HepG2 (cell line): Measurements from ENCODE around the gene AGRN. TPM values are rescaled to one million over a fixed set of nuclear protein-coding genes. Genes with fewer than 3 reads are reported as not detected.
A peak's percentile ranks its signal among the peaks of the same experiment; 100 is the strongest.

Experiments used
- AGO2 ChIP-seq: fragments of 200-400 bp; formaldehyde crosslinking; optimal IDR thresholded peaks from 2 replicates; pipeline ENCODE3; 2017; ENCODE audit warnings: mild to moderate bottlenecking, low read depth, low read length, moderate library complexity
- ATF1 ChIP-seq: IDR thresholded peaks from 2 replicates; pipeline ENCODE4 v1.6.1; 2016; ENCODE audit warnings: mild to moderate bottlenecking, control low read depth
- CSRNP1 ChIP-seq: sonication (generic); formaldehyde crosslinking; IDR thresholded peaks from 2 replicates; pipeline ENCODE4 v1.8.1; 2023; ENCODE audit warnings: mild to moderate bottlenecking, missing genetic modification reagents
- CTCF ChIP-seq: sonication (generic); formaldehyde crosslinking; IDR thresholded peaks from 2 replicates; pipeline ENCODE4 v1.5.0; 2020; ENCODE audit warnings: mild to moderate bottlenecking, missing genetic modification reagents, moderate library complexity
- FOSL2 ChIP-seq: sonication (generic); formaldehyde crosslinking; IDR thresholded peaks from 2 replicates; pipeline ENCODE4 v1.4.0; 2020; ENCODE audit warnings: missing genetic modification reagents
- FOXK1 ChIP-seq: sonication (generic); formaldehyde crosslinking; IDR thresholded peaks from 2 replicates; pipeline ENCODE4 v1.4.0; 2020; ENCODE audit warnings: low read depth, missing genetic modification reagents, borderline replicate concordance
- GFI1 ChIP-seq: sonication (generic); formaldehyde crosslinking; IDR thresholded peaks from 2 replicates; pipeline ENCODE4 v1.5.0; 2020; ENCODE audit warnings: missing genetic modification reagents, mild to moderate bottlenecking, borderline replicate concordance
- HBP1 ChIP-seq: IDR thresholded peaks from 2 replicates; pipeline ENCODE4 v1.6.1; 2016; ENCODE audit warnings: low read depth, control low read depth
- HDAC1 ChIP-seq: sonication (generic); formaldehyde crosslinking; IDR thresholded peaks from 2 replicates; pipeline ENCODE4 v1.5.1; 2020; ENCODE audit warnings: mild to moderate bottlenecking, missing genetic modification reagents
- HNRNPK ChIP-seq: fragments of 200-400 bp; formaldehyde crosslinking; IDR thresholded peaks from 2 replicates; pipeline ENCODE4 v1.6.1; 2018; ENCODE audit warnings: low read length, low read depth, moderate library complexity, mild to moderate bottlenecking; ENCODE audit not compliant: poor library complexity, severe bottlenecking
- HNRNPL ChIP-seq: fragments of 200-400 bp; formaldehyde crosslinking; IDR thresholded peaks from 2 replicates; pipeline ENCODE4 v1.6.1; 2017; ENCODE audit warnings: mild to moderate bottlenecking, low read depth, low read length
- MIER2 ChIP-seq: IDR thresholded peaks from 2 replicates; pipeline ENCODE4 v1.6.1; 2016; ENCODE audit warnings: missing biosample characterization, missing genetic modification reagents
- MTA3 ChIP-seq: sonication (generic); formaldehyde crosslinking; IDR thresholded peaks from 2 replicates; pipeline ENCODE4 v1.4.0; 2020; ENCODE audit warnings: missing genetic modification reagents
- NFKBIZ ChIP-seq: IDR thresholded peaks from 2 replicates; pipeline ENCODE4 v1.6.1; 2018; ENCODE audit warnings: missing genetic modification reagents, missing compliant biosample characterization
- PCBP1 ChIP-seq: fragments of 200-400 bp; formaldehyde crosslinking; IDR thresholded peaks from 2 replicates; pipeline ENCODE4 v1.6.1; 2017; ENCODE audit warnings: mild to moderate bottlenecking, low read depth, low read length, borderline replicate concordance
- THAP8 ChIP-seq: sonication (generic); formaldehyde crosslinking; IDR thresholded peaks from 2 replicates; pipeline ENCODE4 v1.5.1; 2020; ENCODE audit warnings: missing genetic modification reagents, mild to moderate bottlenecking, borderline replicate concordance
- ZC3H4 ChIP-seq: sonication (generic); formaldehyde crosslinking; IDR thresholded peaks from 2 replicates; pipeline ENCODE4 v1.4.0; 2020; ENCODE audit warnings: missing genetic modification reagents, borderline replicate concordance
- ZNF180 ChIP-seq: sonication (generic); formaldehyde crosslinking; IDR thresholded peaks from 2 replicates; pipeline ENCODE4 v1.4.0; 2020; ENCODE audit warnings: low read depth, missing genetic modification reagents, borderline replicate concordance
- ZNF24 ChIP-seq: fragments of 450-650 bp; IDR thresholded peaks from 2 replicates; pipeline ENCODE4 v1.6.1; 2017; ENCODE audit warnings: antibody characterized with exemption, mild to moderate bottlenecking
- ZNF263 ChIP-seq: sonication (generic); formaldehyde crosslinking; IDR thresholded peaks from 2 replicates; pipeline ENCODE4 v1.4.0; 2020; ENCODE audit warnings: missing genetic modification reagents
- ZNF619 ChIP-seq: sonication (generic); formaldehyde crosslinking; IDR thresholded peaks from 2 replicates; pipeline ENCODE4 v1.4.0; 2020; ENCODE audit warnings: mild to moderate bottlenecking, missing genetic modification reagents
- ZNF709 ChIP-seq: sonication (generic); formaldehyde crosslinking; IDR thresholded peaks from 2 replicates; pipeline ENCODE4 v1.5.0; 2020; ENCODE audit warnings: mild to moderate bottlenecking, missing genetic modification reagents
- polyA plus RNA-seq, 8 experiments: library from polyadenylated mRNA; depleted of rRNA in 3 of 8; stranded (reverse) in 7 of 8; unstranded in 1 of 8; fragments of >200 nt; fragmentation: Illumina TruSeq in 4 of 8; extraction: Trizol in 4 of 8; gene quantifications; 2 replicates each; pipeline versions ENCODE4 v1.2.1 to v1.2.3, GENCODE V29; 2011 to 2016; ENCODE audit warnings: low read depth in 4 of 8, missing spikeins in 1 of 8, mixed read lengths in 1 of 8; ENCODE audit not compliant: insufficient read depth in 1 of 8
- total RNA-seq, 5 experiments: library from RNA; depleted of rRNA; stranded (reverse); fragments of >200 nt; fragmentation: Illumina TruSeq; extraction: Trizol; gene quantifications; 2 replicates each; pipeline ENCODE4 v1.2.3, GENCODE V29; 2016; ENCODE audit warnings: low read depth in 1 of 5

AGRN gene
- total and polyA plus RNA-seq, 2 of the 13 experiments (the other 11 are each of a cell fraction or from before 2014, with no cell fraction given) = 29.8 to 65.2 TPM

- TF ChIP-seq FOSL2 (CRISPR knock-in tag) (no peak), HBP1 (0 out of 2 replicates have a peak, but pooled peaks have one; percentile 2), FOXK1 (CRISPR knock-in tag) (0 out of 2 replicates have a peak, but pooled peaks have one; percentile 8), ZNF24 (no peak), AGO2 (peak; percentile 45), NFKBIZ (0 out of 2 replicates have a peak, but pooled peaks have one; percentile 19), HDAC1 (CRISPR knock-in tag) (peak; percentile 23; the same call in 1 of the 2 replicates), ZC3H4 (0 out of 2 replicates have a peak, but pooled peaks have one; percentile 14), PCBP1 (0 out of 2 replicates have a peak, but pooled peaks have one; percentile 62), GFI1 (CRISPR knock-in tag) (0 out of 2 replicates have a peak, but pooled peaks have one; percentile 7), CTCF (CRISPR knock-in tag) (peak; percentile 54; the same call in 1 of the 2 replicates), THAP8 (CRISPR knock-in tag) (no peak), MIER2 (CRISPR knock-in tag) (no peak), MTA3 (CRISPR knock-in tag) (no peak), ZNF263 (CRISPR knock-in tag) (peak; percentile 92), ZNF180 (CRISPR knock-in tag) (no peak), HNRNPL (0 out of 2 replicates have a peak, but pooled peaks have one; percentile 62), ZNF619 (CRISPR knock-in tag) (no peak), HNRNPK (peak; percentile 15), ZNF709 (CRISPR knock-in tag) (peak; percentile 1; the same call in 1 of the 2 replicates), CSRNP1 (CRISPR knock-in tag) (no peak), ATF1 (CRISPR knock-in tag) (no peak)
These were observed 39.1 kb downstream of the AGRN start (continued) for GRCh38 chr1:1058921-1059493.
